T-helper 2 cell (primary cell): ENCODE data around the gene RERE.

Experiments used
- DNase-seq, 5 experiments: peaks; one replicate each; pipeline versions ENCODE4 v3.0.0 to v3.0.0-alpha.2; 2012 to 2022

RERE gene

DNA sequence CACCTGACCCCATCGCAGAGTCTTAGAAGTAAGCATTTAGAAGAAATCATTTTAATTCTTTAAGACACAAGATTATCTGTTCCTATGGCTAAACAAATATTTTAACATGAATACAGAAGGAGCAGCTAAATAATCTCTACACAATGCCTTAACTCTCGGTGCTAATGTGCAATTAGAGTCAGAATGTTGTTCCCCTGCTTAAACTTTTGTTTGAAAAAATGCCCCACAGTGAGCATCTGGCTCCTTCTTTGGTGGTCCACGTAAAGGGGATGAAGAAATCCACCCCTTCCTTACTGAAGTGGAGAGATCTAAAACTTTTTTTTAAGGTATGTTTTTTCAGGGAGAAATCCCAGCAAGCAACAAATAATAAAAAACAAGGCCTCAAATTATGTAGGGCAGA is 444.3 kb downstream of the RERE start:
- no peak for DNase-seq

DNA sequence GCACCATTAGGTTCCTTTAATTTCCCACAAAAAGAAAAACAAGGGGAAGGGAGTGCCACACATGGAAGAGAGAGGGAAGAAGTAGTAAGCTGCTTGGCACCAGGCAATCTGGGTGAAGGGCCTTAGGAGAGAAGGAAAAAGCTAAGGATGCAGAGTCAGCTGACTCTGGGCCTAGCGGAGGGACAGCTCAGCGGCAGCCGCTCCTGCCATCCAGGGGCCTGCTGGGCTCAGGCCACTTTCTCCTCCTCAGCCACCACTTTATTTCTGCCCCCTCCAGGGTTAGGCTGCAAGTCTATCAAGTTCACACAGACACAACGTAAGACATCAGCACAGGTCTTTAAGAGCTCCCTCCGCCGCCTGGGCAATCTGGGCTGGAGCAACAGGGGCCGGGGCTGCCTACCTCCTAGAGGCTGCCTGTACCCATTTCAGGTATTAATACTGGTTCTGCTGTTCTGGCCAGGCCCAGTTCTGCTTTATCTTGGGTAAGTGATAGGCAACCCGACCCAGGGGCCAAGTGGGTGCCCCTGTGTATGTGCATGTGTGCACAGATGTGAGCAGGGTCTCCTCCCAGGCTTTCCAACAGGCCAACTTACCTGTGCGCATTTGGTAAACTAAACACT is 446.0 kb downstream of the RERE start:
- no peak for DNase-seq

DNA sequence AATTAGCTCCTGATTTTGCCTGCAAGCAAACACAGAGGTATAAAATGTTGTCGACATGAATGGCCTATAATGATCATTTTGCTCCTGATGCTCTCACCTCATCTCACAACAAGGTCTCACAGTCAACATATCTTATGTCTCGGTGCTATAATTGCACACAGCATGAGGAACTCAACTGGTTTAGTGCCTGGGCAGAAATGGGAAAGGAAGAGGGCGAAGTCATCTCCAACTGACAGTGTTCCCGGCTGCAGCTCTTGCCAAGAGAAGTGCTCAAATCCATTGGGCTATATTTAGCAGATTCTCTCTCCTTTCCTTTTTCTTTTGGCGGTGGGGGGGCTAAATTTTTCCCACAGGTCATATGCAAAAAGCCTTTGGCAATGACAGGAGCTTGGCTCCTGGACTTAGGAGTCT is 446.5 kb downstream of the RERE start:
- DNase-seq = no peak

DNA sequence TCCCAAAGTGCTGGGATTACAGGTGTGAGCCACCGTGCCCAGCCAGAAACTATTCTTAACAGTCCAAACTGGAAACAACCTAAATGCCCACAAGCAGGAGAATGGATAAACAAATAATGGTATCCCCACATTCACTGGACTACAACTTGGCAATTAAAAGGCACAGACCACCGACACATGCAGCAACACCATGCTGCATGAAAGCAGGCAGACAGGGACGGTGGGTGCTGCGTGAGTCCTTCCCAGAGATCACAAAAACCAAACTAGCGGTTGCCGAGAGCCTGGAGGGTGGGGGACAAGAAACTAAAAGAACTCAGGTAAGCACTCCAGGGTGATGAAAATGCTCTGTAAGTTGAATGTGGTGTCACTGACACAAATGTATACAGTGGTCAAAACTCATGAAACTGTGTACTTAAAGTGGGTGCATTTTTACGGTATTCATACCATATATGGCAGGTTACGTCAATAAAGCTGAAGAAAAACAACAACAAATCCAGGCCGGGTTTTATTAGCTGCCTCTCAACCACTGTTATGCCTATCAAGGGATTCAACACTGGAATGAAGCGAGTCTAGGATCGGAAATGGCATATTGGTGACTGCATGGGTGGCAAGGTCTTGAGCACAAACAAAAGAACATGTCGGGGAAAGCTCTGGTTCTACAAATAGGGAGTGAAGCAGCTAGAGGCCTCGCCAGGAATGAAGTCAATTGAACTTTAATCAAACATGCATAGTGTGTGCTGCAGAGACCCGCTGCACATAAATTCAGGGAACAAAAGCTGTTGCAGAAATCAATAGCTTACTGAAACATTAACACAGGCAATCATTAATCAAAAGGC is 447.2 kb downstream of the RERE start:
- no peak for DNase-seq

DNA sequence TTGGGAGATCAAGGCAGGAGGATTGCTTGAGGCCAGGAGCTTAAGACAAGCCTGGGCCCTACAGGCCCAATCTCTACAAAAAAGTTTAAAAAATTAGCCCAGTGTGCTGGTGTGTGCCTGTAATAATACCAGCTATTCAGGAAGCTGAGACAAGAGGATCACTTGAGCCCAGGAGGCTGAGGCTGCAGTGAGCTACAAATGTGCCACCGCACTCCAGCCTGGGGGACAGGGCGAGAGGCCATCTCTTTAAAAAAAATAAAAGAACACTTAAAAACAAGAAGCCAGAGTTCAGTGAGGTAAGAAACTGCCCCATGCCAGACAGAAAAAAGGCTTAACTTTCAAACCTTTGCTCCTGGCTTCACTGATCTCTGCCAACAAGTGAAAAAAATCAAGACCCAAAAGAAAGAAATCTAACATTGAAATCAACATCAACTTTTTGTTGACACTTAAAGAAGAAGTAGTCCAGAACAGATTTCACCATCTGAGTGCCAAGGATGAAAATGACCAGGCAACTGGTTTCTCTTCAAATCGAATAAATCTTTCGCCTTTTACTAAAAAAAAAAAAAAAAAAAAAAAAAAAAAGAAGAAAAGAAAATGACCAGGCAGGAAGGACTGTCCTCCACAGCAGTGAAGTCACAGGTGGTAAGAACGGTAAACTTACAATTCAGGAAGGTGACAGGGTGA is 448.3 kb downstream of the RERE start:
- no peak for DNase-seq

DNA sequence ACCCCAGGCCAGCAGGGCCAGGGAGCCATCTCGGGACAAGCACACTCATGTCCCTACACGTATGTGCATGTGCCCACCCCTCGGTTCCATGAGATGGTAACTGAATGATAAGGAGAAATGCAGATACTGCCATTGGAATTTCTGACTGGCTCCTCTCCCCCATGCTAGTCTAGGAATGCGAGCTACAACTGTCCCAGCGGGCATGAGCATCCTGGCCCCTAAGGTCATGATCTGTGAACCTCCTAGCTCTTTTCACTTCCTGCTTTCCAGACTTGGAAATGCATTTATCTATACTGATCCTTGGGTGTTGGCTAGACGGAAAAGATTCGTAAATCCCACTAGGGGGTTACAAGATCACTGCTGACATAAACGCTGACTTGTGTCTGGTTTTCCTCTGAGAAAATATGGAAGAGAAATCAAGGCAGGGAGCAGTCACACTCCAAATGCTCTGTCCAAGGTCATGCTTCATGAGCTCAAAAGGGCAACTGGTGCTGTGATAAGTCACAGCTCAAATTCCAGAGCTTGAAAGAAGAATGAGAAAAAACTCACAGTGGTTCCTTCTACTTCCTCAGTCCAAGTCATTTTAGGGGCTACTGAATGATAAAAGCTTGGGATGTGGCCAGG is 449.8 kb downstream of the RERE start:
- DNase-seq = no peak

DNA sequence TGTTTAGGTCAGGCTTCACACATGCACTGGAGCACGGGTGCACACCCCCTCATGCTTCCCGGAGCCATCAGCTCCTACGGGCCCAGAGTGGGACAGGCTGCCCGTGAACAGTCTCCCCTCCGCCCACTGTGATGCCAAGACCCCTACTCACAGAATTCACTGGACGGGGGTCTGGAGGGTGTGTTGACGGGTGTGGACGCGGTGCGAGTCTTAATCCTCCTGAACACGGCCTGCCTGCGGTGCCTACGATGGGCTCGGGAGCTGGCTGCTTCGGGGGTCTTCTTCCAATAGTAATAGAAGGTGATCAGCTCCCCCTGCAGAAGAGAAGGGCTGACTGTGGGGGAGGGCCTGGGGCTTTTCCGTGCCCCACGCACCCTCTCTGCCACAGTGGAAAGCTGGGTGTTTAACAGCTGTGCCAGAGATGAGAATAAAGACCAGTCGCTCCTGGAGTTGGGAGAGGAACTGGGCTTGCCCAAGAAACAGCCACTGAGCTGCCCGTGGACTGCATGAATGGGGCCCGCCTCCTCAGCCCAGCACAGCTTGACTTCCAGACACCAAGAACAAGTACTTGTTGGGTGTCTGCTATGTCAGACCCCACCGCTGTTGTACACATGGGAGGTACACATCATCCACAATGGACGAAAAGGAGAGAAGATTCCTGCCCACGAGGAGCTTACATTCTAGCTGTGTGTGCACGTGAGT is 451.6 kb downstream of the RERE start:
- DNase-seq = no peak

DNA sequence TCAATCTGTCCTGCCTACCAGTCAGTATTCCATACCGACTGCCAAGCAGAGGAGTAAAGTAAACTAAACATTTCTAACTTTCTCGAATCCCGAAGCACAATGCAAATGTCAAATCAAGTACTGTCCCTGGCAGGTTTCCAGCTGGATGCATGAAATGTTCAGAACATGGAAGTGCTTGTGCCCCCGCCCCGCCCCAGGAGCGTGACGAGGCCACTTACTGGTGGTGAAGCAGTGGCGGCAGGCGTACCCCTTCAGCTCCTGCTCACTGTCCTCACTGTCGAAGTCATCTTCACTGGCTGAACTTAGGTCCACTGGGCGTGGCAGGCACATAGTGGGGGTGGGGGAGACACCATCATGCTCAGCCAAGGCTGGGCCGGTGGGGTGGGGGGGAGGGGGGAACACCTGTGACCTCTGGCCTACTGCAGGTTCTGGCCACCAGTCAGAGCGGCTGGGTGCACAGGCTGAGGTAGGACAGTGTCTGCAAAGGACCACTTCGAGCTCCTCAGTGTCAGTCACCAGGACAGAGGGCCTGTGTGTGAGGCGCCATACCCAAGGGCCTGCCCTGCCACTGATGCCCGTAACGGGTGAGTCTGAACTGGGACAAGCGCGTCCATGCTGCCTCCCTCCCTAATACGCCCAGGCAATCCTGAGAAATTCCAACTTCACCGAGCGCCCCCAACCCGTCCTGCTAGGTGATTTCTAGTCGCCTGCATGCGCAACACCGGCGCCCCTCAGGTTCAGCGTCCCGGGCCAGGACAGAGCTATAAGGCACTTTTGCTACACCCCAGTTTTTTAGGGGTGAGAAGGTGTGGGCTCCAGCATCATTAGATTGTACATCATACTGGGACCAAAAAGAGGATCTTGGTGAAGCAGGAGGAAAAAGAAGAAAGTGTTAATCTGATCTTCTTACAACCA is 452.7 kb downstream of the RERE start:
- DNase-seq = no peak

DNA sequence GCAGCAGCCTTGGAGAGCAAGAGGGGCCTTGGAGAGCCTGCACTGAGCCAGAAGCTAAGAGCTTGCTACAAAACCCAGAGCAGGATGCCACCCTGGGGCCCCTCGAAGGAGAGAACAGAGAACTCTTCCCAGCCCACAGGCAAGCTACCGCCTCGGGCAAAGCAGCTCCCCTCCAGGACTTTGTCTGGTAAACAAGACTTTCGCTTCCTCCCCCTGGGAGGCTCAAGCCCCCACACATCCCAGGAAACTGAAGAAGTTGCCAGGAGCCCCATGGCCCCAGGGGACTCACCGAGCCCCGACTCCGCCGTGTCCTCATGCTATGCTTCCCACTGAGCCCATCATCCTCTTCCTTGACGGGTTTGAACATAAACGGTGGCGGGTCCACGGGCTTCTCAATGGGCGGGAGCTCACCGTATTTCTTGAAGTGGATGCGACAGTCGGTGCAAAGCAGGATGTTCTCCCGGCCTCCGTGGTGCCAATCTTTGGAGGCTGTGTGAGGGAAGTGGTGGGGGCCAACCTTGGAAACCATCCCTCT is 453.6 kb downstream of the RERE start:
- no peak for DNase-seq

DNA sequence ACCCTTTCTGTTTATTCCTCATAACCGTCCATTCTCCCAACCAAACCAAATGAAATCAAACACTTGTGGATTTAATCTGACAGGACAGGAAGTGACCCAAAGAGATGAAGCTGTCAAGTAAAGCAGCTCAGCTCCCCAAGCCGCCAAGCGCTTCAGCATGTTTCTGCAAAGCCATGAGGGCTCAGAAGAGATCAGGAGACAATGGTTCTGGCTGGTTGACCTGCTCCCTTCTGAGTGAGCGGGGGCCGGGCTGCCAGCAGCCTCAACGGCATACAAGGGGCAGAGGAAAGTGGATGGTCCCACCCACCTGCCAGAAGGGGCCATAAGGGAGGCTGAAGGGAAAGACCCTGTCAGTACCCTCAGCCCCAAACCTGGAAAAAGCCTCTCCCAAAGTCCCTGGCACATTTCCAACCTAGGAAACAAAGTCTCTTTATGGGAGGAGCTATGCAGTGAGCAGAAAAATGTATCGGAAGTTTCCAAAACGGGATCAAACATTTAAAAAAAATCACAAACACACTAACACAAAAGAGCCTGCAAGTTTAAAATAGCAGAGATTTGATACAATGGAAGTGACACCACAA is 454.2 kb downstream of the RERE start:
- no peak for DNase-seq

DNA sequence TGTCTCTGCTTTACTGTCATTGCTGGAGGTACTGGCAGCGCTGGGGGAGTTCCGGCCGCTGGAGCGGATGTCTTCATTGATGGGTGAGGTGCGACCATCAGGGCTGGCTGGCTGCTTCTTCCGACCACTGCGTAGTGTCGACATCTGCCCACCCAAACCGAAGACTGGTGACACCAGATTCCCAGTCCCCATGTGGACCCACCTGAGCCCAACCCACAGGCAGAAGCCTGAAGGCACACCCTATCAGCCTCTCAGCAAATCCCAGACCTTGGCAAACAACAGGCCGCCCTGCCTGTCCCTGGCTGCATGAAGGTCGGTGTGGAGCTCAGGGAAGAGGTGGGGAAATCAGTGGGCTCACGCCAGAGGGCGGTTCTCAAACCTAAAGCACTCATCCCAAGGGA is 454.7 kb downstream of the RERE start:
- no peak for DNase-seq

DNA sequence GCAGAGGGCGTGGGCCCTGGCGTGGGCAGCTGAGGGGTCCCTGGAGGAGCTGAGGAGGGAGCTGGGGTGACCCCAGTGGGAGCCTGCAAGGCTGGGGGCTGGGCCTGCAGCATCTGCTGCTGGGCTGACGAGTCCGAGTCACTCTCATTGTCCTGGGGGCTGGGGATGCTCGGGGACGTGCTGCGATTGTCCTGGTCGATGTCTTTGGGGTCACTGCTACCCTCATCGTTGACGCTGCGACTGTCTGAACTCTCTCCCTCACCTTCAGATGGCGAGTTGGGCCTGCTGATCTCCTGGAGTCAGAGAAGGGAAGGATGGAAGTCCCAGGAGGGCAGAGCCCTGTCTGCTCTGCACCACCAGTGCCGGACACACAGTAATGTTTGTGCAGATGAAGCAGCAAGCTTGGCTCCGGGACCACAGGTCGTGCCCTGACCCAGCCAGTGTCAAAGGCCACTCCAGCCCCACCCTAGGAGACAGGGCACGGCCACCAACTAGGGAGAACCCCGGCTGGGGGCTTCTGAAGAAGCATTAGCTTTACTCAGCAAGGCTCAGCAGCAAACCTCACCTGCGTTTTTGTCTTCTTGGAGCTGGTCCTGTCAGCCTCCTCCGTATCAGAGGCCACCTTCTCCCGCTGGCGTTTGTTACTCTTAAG is 456.1 kb downstream of the RERE start:
- DNase-seq = no peak

DNA sequence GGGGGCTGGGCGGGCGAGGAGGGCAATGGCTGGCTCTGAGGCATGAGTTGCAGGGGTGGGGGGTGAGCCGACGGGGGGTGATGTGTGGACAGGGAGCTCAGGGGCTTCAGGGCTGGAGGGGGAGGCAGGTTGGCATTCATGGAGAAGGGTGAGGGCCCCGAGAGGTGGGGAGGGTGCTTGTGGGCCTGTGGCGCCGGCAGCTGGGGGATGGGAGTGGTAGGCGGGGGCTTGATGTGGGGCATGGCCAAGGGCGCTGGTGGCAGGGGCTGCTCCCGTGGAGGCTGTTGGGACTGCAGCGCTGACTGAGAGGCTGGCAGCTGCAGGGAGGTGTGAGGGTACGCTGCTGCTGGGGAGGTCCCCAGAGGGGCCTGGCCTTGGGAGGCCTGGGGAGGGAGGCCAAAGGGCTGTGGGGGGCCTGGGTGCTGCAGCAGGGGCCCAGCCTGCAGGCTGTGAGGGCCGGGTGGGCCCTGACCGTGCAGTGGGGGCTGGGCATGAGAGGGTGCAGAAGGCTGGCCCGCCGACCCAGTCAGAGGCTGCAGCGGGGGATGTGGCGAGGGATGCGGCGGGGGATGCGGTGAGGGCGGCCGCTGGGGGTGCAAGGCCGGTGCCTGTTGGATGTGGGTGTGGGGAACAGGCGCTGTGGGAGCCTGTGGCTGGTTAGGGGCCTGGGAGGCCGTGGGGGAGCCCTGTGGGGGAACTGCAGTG is 456.8 kb downstream of the RERE start:
- DNase-seq = no peak

DNA sequence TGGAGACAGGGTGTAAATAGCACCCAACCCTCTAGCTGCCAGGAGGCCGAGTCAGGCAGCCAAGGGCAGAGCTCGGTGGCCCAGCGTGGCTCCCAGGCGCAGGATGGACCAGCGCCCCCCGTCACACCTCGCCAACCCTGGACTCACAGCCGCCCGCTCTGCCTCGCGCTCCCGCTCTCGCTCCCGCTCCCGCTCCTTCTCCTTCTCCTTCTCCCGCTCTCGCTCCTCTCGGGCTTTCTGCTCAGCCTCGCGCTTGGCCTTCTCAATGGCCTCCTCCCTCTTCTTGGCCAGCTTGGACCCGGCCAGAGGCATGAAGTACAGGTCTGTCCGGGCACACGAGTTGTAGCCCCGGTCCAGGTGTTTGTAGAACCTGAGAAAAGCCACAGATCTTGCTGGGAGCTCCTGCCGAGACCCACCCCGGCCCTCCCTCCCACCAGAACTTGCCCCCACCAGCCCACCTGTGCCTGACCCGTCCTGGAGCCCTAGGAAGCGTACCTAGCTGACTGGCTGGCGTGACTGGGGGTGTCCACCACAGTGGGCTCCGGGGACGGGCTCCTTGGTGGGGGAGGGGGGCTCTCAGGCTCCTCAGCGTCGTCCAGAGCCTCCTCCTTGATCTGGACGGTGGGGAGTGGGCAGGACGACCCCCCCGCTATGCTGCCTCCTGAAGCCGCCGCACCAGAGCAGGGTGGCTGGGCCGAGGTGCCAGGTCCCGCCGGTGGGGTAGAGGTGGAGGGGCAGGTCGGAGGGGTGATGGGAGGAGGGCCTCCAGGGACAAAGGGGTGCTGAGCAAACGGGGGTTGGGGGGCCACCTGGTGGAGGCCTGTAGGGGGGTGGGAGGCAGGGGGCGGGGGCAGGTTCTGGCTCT is 457.6 kb downstream of the RERE start:
- DNase-seq = no peak

DNA sequence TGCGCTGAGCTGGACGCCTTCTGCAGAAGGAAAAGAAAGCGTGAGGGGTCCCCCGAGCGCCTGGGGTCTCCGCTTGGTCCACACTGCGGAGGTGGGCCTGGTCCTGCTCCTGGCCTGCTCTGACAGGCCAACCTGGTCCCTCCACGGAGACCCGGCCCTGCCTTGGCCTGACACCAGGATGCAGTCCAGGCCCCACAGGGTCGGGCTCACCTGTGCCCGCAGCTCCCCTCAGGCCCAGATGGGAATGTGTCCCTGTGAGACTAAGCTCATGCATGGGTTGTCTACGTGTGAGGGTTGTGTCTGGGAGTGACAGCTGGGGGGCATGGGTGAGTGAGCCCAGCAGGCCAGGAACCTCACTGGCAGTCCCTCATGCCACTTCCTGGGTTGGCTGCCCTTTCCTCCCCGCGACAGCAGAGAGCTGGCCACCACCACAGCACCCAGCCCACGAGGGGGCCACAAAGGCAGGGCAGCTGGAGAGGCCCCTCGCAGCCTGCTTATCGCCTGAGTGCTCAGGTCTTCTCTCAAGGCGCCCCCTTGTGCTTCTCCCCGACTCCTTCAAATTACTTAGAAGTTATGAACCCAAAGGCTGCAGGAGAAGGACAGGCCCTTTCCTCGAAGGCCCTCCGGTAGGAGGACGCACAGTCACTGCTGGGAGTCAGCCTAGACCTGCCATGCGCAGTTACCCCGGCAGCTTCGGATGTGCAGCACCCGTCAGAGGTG is 458.4 kb downstream of the RERE start:
- DNase-seq = no peak

DNA sequence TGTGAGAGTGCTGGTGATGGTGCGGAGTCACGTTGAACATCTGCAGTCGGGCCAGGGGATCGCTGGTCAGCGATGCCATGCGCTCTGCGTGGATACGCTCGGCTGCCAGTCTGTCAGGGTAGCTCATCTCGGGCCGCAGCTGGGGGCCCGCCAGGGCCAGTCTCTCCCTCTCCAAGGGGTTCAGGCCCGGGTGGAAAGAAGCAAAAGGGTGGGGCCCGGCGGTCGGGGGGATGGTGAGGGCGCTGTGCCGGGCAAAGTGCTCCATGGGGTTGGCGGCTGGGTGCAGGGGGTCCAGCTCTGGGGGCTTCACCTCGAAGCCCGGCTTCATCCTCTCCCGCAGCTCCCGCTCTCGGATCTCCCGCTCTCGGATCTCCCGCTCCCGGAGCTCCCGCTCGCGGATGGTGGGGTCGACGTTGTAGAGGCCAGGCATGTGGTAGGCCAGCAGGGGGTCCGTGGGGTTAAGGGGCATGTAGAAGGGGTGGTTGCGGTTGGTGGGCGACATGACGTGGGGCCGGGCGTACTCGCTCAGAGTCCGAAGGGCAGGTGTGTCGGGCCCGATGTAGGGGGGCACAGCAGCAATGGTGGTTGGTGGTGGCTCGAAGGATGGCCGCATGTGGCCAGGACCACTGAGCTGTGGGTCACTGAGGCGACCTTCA is 459.1 kb downstream of the RERE start:
- no peak for DNase-seq

DNA sequence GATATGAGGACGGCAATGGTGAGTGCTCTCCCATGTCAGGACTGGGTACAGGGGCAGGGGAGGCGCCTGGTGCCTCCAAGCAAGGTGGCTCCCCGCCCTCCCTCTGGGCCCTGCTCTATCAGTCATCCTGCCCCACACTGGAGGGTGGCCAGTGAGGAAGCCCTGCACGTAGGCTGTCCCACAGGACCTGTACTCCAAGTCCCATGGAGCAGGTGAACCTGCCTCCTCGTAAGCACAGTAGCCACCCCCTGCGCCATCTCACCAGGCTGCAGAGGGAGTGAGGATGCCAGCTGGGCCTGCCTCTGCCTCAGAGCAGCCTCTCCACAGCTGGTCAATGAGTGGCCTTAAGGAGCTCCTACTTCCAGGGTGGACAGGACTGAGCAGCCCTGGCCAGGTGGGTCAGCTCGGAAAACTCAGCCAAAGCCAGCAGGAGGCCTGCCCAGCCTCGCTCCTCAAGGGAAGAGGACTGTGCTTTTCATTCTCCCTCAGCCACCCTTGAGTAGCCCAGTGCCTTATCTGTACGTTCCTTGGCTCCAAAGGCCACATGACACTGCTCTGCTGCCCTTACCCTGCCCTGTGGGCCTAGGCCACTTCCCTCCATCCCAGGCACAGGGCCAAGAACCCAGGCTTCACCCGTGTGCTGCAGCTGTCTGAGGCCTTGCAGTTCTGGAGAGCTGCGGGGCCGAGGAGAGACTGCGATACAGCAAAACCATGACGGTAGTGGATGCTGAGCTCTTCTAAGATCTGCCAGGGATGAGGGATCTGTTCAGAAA is 459.9 kb downstream of the RERE start:
- no peak for DNase-seq
